A549 (cell line): ENCODE results near the gene PKP2.

ENCODE experiments used
- BHLHE40 ChIP-seq: IDR thresholded peaks from 2 replicates; pipeline ENCODE4 v1.6.1; 2012; ENCODE audit warnings: low read depth, low read length, inconsistent platforms
- CHD2 ChIP-seq: fragments of 150-350 bp; IDR thresholded peaks from 2 replicates; pipeline ENCODE4 v1.6.1; 2014; ENCODE audit warnings: low read length; ENCODE audit not compliant: partially characterized antibody
- EHMT2 ChIP-seq: fragments of 200-600 bp; sonication (generic); IDR thresholded peaks from 2 replicates; pipeline ENCODE4 v1.6.1; 2016; ENCODE audit warnings: antibody characterized with exemption, low read depth, mild to moderate bottlenecking, moderate library complexity
- JUN ChIP-seq, 2 experiments: fragments of >200 bp; sonication (Bioruptor Twin); formaldehyde crosslinking; IDR thresholded peaks; 2 replicates in 1 of 2; 3 replicates in 1 of 2; pipeline ENCODE4 v1.6.1; 2016 to 2017
- MYC ChIP-seq: IDR thresholded peaks from 2 replicates; pipeline ENCODE4 v1.6.1; 2012; ENCODE audit warnings: mild to moderate bottlenecking, inconsistent platforms, low read length, improper control_type of control experiment, borderline replicate concordance
- ZFP36 ChIP-seq: fragments of 450-650 bp; IDR thresholded peaks from 2 replicates; pipeline ENCODE4 v1.6.1; 2014; ENCODE audit warnings: borderline replicate concordance; ENCODE audit not compliant: partially characterized antibody
- ZNF302 ChIP-seq: fragments of 250-450 bp; sonication (Bioruptor Pico); IDR thresholded peaks from 2 replicates; pipeline ENCODE4 v1.9.0; 2021; ENCODE audit warnings: inconsistent platforms, mild to moderate bottlenecking, moderate library complexity
- TF ChIP-seq, protein P1 (sequence below): fragments of >200 bp; sonication (Bioruptor Twin); formaldehyde crosslinking; IDR thresholded peaks from 3 replicates; pipeline ENCODE4 v1.5.1; 2016
- TF ChIP-seq, protein P2 (sequence below): IDR thresholded peaks from 2 replicates; pipeline ENCODE4 v1.6.1; 2012; ENCODE audit warnings: low read depth, borderline replicate concordance
- TF ChIP-seq, protein P3 (sequence below): fragments of 150-350 bp; IDR thresholded peaks from 2 replicates; pipeline ENCODE4 v1.6.1; 2014; ENCODE audit warnings: low read depth, mild to moderate bottlenecking, low read length
- TF ChIP-seq, protein P4 (sequence below): IDR thresholded peaks from 2 replicates; pipeline ENCODE4 v1.6.1; 2012

DNA sequence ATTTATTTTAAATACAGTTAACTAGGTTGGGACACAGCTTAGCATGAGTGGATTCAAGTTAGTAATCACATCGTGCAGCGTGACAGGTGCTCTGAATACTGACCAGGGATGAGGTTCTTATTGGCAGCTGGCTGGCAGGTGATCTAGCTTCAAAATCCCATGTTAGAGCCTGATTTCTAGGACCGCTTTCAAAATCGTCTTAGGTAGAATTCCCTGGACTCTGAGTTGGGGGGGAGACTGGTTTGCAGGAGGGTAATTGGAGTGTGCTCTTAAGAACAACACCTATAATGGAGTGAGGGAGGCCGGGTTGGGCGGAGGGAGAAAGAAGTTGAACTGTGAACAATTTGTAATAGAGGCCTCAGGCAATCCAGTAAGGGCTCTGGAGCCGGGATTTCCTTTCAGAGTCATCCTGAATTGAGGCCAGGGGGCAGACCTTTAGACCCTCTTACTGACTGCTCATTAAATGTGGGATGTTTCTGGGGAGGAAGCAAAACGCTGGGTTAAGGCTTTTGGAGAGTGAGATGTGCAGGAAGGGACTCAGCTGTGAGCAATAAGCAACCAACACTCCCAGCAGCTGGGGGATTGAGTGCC, 140.0 kb downstream of the PKP2 start:
- TF ChIP-seq, protein P1, sequence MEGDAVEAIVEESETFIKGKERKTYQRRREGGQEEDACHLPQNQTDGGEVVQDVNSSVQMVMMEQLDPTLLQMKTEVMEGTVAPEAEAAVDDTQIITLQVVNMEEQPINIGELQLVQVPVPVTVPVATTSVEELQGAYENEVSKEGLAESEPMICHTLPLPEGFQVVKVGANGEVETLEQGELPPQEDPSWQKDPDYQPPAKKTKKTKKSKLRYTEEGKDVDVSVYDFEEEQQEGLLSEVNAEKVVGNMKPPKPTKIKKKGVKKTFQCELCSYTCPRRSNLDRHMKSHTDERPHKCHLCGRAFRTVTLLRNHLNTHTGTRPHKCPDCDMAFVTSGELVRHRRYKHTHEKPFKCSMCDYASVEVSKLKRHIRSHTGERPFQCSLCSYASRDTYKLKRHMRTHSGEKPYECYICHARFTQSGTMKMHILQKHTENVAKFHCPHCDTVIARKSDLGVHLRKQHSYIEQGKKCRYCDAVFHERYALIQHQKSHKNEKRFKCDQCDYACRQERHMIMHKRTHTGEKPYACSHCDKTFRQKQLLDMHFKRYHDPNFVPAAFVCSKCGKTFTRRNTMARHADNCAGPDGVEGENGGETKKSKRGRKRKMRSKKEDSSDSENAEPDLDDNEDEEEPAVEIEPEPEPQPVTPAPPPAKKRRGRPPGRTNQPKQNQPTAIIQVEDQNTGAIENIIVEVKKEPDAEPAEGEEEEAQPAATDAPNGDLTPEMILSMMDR = peak; percentile 10; the same call in 1 of the 3 replicates
- TF ChIP-seq ZFP36 (no peak), ZNF302 (CRISPR knock-in tag) (no peak), CHD2 (no peak), BHLHE40 (no peak), MYC (no peak), EHMT2 (no peak), JUN (IDR thresholded peaks at IDR 0.05) (no peak)
- TF ChIP-seq, protein P2, sequence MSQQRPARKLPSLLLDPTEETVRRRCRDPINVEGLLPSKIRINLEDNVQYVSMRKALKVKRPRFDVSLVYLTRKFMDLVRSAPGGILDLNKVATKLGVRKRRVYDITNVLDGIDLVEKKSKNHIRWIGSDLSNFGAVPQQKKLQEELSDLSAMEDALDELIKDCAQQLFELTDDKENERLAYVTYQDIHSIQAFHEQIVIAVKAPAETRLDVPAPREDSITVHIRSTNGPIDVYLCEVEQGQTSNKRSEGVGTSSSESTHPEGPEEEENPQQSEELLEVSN = no peak
- TF ChIP-seq, protein P3, sequence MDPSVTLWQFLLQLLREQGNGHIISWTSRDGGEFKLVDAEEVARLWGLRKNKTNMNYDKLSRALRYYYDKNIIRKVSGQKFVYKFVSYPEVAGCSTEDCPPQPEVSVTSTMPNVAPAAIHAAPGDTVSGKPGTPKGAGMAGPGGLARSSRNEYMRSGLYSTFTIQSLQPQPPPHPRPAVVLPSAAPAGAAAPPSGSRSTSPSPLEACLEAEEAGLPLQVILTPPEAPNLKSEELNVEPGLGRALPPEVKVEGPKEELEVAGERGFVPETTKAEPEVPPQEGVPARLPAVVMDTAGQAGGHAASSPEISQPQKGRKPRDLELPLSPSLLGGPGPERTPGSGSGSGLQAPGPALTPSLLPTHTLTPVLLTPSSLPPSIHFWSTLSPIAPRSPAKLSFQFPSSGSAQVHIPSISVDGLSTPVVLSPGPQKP = no peak
- TF ChIP-seq, protein P4, sequence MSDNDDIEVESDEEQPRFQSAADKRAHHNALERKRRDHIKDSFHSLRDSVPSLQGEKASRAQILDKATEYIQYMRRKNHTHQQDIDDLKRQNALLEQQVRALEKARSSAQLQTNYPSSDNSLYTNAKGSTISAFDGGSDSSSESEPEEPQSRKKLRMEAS = no peak
